HG02970 (cell line): Measurements from ENCODE around the gene ADCY5.

Experiments used
- ATAC-seq: cut with Tn5 transposase; IDR thresholded peaks from one replicate; pipeline ENCODE4 v1.9.1; 2021; ENCODE audit warnings: mild to moderate bottlenecking, moderate library complexity, moderate number of reproducible peaks; ENCODE audit not compliant: unreplicated experiment, low FRiP score

ADCY5 gene

GRCh38 chr3:123373474-123373987 is 75.4 kb downstream of the ADCY5 start:
- ATAC-seq = no peak

- ATAC-seq = no peak
These were observed 76.0 kb downstream of the ADCY5 start for GRCh38 chr3:123372686-123373473.

- no peak for ATAC-seq
These were observed 76.8 kb downstream of the ADCY5 start for GRCh38 chr3:123371859-123372685.

GRCh38 chr3:123371426-123371825 is 77.5 kb downstream of the ADCY5 start:
- no peak for ATAC-seq

- no peak for ATAC-seq
These were observed 78.1 kb downstream of the ADCY5 start for GRCh38 chr3:123370819-123371218.

- ATAC-seq = no peak
These were observed 79.8 kb downstream of the ADCY5 start for GRCh38 chr3:123369085-123369484.

- ATAC-seq = no peak
These were observed 81.3 kb downstream of the ADCY5 start for GRCh38 chr3:123367467-123368154.

- no peak for ATAC-seq
These were observed 83.3 kb downstream of the ADCY5 start for GRCh38 chr3:123365450-123366143.

GRCh38 chr3:123361071-123361470 is 87.8 kb downstream of the ADCY5 start:
- ATAC-seq = no peak

- ATAC-seq = no peak
These were observed 91.6 kb downstream of the ADCY5 start for GRCh38 chr3:123357275-123357674.

GRCh38 chr3:123353850-123354233 is 95.0 kb downstream of the ADCY5 start:
- no peak for ATAC-seq

- ATAC-seq = no peak
These were observed 95.6 kb downstream of the ADCY5 start for GRCh38 chr3:123353227-123353849.

GRCh38 chr3:123352134-123352554 is 96.7 kb downstream of the ADCY5 start:
- no peak for ATAC-seq

GRCh38 chr3:123351501-123351900 is 97.4 kb downstream of the ADCY5 start:
- no peak for ATAC-seq

- no peak for ATAC-seq
These were observed 97.9 kb downstream of the ADCY5 start for GRCh38 chr3:123350971-123351370.

GRCh38 chr3:123349566-123350435 is 99.1 kb downstream of the ADCY5 start:
- ATAC-seq = no peak

GRCh38 chr3:123349201-123349535 is 99.7 kb downstream of the ADCY5 start:
- no peak for ATAC-seq

GRCh38 chr3:123348471-123349200 is 100.3 kb downstream of the ADCY5 start:
- ATAC-seq = no peak
